ENCODE data around the gene NUP88.

Gene NUP88

DNA sequence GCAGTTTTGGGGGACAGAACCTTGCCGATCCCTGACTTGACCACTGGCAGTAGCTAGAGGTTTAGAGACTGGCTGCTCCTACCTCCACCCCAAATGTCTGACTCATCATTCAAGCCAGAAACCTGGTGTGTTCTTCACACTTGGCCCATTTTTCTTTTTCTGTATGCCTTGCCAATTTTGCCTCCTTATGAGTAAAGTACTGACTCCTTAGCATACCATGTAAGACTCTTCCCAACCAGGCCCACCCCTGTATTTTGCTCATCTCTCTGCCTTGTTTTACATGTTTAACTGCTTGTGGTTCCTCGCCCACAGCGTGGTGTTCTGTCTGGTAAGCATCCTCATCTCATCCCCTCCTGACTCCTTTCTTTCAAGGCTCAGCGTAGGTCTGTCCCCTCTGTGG lies 37.9 kb downstream of the NUP88 start:
- H3K36me3 Mint-ChIP-seq = peaks cover 57% of the 10 kb centered on the region
- H3K4me3 Mint-ChIP-seq = no peak overlapping the region
- peak; percentile 12 for ATAC-seq
- H3K9me3 Mint-ChIP-seq = no peaks in the 10 kb centered on the region
- H3K27ac Mint-ChIP-seq = no peak overlapping the region
- H3K27me3 Mint-ChIP-seq = no peaks in the 10 kb centered on the region
- H3K4me1 Mint-ChIP-seq = peaks cover 8% of the 10 kb centered on the region

DNA sequence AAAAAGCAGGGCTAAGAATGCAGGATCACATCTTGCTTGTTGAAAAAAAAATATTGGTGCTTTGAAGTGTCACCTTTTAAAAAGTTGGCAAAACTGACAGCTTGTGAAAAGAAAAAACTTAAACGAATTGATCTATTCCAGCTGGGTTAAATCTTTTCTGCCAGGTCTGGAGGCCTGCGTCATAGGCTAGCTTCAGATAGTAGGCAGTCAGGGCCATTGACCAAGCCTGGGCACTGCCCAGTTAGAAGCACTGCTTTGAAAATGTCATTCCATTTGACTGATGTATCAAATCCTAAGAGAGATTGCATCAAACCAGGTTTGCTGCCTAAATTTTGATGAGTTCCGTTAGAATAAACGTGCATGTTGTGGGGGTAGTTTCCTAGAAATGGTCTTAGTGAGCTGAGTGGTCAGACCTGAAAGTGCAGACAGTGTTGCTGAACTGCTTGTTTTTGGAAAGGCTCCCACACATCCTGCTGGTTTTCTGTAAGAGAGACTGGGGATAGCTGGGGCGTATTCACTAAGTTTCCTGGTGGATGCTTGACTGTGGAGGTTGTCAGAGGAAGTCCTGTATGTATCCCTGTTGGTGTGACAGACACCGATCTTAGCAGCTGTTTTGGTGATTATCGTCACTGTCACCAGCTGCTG lies 38.8 kb downstream of the NUP88 start:
- Mint-ChIP-seq H3K36me3 (peaks cover 54% of the 10 kb centered on the region), H3K9me3 (no peaks in the 10 kb centered on the region), H3K4me3 (no peak overlapping the region), H3K27ac (peak overlapping the region; percentile 31), H3K27me3 (no peaks in the 10 kb centered on the region), H3K4me1 (peaks cover 8% of the 10 kb centered on the region)
- ATAC-seq = no peak

DNA sequence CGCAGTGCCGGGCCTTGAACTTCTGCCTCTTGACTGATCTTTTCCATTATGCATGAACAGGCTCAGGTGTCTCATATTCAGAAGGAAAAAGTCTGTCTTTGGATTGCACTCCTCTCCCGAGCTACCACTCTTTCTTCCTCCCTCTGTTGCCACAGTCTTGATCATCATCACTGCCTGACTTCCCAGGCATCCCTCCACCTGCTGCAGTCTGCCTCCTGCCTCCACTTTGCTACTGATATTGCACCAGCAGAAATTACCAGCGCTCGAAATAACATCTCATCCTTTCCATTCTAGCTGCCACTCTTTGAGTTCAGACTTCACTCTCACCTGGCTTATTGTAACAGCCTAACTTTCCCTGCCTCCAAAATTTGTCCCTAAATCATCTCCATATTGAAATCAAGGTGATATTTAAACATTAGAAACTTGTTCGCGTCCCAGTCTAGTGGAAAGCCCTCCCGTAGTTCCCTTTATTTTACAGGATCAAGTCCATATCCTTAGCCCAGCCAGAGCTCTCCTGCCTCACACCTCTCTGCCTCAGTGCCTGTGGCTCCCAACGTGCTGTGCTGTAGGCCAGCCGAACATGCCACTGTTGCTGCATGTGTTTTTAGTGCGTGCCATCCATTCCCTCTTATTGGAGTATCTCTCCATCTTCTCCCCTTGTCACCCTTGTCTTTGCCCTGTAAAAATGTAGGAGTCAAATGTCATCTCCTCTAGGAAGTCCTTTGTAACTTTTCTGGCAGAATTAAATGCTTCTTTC lies 39.9 kb downstream of the NUP88 start:
- H3K9me3 Mint-ChIP-seq = no peaks in the 10 kb centered on the region
- no peak overlapping the region for H3K4me3 Mint-ChIP-seq
- peaks cover 60% of the 10 kb centered on the region for H3K36me3 Mint-ChIP-seq
- no peaks in the 10 kb centered on the region for H3K27me3 Mint-ChIP-seq
- no peak for ATAC-seq
- H3K27ac Mint-ChIP-seq = peak overlapping the region; percentile 31
- H3K4me1 Mint-ChIP-seq = peaks cover 8% of the 10 kb centered on the region

DNA sequence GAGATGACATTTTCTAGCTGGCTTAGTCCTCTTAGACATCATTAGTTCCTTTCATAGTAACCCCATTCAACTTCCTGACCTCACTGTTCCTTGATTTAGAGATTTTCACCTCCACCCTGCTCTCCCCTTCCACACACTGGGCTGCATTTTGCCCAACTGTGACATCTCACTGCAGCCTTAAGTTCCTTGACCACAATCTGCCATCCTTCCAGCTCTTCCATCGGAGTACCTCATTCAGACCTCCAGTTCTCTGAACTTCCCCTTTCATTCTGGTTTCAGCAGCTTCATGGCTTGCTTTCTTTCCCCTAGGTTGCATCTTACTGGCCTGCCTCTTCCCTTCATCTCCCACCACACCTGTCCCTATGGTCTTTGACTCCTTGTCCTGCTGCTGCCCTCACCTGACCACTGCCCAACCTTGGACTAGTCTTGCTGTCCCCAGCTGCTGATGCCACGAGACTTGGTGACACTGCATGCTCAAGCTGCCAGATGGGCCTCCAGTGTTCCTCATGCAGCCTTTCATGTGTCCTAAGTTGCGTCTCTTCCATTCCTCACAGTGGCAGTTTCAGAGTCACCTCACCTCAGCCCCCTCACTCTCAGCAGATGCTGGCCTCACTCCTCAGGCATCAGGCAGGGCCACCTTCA lies 40.8 kb downstream of the NUP88 start:
- peaks cover 63% of the 10 kb centered on the region for H3K36me3 Mint-ChIP-seq
- H3K4me1 Mint-ChIP-seq = peaks cover 10% of the 10 kb centered on the region
- no peaks in the 10 kb centered on the region for H3K9me3 Mint-ChIP-seq
- no peak overlapping the region for H3K4me3 Mint-ChIP-seq
- peak overlapping the region; percentile 31 for H3K27ac Mint-ChIP-seq
- no peaks in the 10 kb centered on the region for H3K27me3 Mint-ChIP-seq
- ATAC-seq = no peak

DNA sequence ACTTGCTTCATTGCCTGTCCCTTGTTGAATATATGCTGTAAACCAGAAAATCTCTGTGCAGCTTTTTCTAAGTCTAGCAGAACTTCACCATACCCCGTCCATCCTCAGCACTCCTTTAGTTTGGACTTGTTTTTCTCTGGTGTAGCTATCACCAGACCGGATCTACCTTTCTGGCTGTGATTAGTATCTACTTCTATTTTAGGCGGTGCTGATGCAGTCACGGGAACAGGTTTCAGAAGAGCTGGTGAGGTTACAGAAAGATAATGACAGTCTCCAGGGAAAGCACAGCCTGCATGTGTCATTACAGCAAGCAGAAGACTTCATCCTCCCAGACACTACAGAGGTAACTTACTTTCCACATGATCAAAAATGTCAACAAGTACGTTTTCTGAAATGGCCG lies 46.4 kb downstream of the NUP88 start:
- Mint-ChIP-seq H3K27me3 (no peaks in the 10 kb centered on the region), H3K4me1 (peaks cover 6% of the 10 kb centered on the region), H3K36me3 (peaks cover 54% of the 10 kb centered on the region), H3K4me3 (no peak overlapping the region), H3K27ac (peak overlapping the region; percentile 25), H3K9me3 (no peaks in the 10 kb centered on the region)
- peak; percentile 86 for ATAC-seq

DNA sequence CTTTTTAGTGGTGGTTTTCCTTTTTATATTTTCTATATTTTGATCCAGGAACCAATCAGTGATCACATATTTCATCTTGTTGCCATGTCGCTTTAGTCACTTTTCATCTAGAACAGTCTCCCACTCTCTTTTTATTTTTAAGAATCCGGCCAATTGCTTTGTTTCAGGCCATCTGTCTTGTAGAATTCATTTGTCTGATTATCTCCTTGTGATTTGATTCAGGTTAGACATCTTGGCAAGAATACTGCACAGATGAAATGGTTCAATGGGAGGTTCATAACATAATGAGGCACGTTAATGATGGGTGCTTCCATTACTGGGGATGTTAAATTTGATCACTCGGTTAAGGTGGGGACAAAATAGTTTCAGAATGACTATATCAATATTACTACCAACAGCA lies 49.1 kb downstream of the NUP88 start:
- H3K4me1 Mint-ChIP-seq = peaks cover 6% of the 10 kb centered on the region
- no peak overlapping the region for H3K4me3 Mint-ChIP-seq
- H3K27ac Mint-ChIP-seq = peak overlapping the region; percentile 44
- ATAC-seq = no peak
- H3K36me3 Mint-ChIP-seq = peaks cover 63% of the 10 kb centered on the region
- H3K9me3 Mint-ChIP-seq = no peaks in the 10 kb centered on the region
- no peaks in the 10 kb centered on the region for H3K27me3 Mint-ChIP-seq

DNA sequence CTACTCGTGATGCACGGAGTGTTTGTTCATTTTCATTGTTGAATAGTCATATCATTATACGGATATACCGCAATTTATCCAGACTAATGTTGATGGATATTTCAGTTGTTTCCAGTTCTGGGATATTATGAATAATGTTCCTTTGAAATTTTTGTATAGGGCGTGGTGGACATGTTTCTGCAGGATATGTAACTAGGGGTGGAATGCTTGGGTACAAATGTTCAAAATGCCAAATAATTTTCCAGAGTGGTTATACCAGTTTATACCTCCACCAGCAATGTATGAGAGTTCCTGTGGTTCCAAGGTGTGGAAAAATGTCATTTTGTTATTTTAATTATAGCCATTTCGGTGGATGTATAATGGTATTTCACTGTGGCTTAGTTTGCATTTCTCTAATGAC lies 53.6 kb downstream of the NUP88 start:
- no peak overlapping the region for H3K4me3 Mint-ChIP-seq
- peak overlapping the region; percentile 5 for H3K27ac Mint-ChIP-seq
- H3K27me3 Mint-ChIP-seq = no peaks in the 10 kb centered on the region
- peaks cover 78% of the 10 kb centered on the region for H3K36me3 Mint-ChIP-seq
- peaks cover 6% of the 10 kb centered on the region for H3K4me1 Mint-ChIP-seq
- ATAC-seq = no peak
- no peaks in the 10 kb centered on the region for H3K9me3 Mint-ChIP-seq

DNA sequence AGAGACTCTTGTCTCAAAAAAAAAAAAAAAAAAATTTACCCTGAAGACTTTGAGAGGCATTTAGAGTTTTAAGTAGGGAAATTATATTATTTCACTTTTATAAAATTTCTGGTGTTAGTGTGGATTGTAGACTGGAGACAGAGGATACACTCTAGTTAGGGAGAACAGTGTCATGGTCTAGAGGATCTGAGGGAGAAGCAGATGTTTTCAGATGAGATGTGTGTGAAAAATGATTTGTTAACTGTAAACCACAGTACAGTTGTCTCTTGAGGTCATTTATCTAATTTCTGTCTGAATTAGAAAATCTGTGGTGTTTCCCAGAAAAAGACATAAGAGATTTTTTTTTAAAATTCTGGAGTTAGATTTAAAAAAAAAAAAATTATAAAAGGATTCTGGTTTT lies 54.8 kb downstream of the NUP88 start:
- Mint-ChIP-seq H3K27ac (no peak overlapping the region), H3K4me1 (peaks cover 6% of the 10 kb centered on the region)
- ATAC-seq = no peak

DNA sequence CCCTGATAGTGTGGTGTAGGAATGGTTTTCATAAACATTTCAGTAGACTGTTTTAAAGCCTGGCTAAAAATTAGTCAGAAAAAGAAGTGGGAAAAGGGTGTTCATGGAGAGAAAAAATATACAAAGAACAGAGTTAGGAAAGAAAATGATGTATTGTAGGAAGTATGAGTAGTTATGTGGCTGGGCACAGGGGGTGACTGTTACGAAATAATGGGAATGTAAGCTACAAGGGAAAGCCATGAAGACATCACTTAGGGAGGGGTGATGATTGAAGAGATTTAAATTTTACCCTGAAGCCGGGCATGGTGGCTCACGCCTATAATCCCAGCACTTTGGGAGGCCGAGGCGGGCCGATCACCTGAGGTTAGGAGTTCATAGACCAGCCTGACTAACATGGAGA lies 55.3 kb downstream of the NUP88 start:
- no peaks in the 10 kb centered on the region for H3K9me3 Mint-ChIP-seq
- no peak for ATAC-seq
- H3K27me3 Mint-ChIP-seq = no peaks in the 10 kb centered on the region
- no peak overlapping the region for H3K4me3 Mint-ChIP-seq
- H3K4me1 Mint-ChIP-seq = peaks cover 6% of the 10 kb centered on the region
- H3K36me3 Mint-ChIP-seq = peaks cover 71% of the 10 kb centered on the region
- peak overlapping the region; percentile 54 for H3K27ac Mint-ChIP-seq

More for the DNA sequence above, 54.8 kb downstream of the NUP88 start:
- H3K36me3 Mint-ChIP-seq = peaks cover 77% of the 10 kb centered on the region
- no peaks in the 10 kb centered on the region for H3K27me3 Mint-ChIP-seq
- no peak overlapping the region for H3K4me3 Mint-ChIP-seq
- no peaks in the 10 kb centered on the region for H3K9me3 Mint-ChIP-seq

DNA sequence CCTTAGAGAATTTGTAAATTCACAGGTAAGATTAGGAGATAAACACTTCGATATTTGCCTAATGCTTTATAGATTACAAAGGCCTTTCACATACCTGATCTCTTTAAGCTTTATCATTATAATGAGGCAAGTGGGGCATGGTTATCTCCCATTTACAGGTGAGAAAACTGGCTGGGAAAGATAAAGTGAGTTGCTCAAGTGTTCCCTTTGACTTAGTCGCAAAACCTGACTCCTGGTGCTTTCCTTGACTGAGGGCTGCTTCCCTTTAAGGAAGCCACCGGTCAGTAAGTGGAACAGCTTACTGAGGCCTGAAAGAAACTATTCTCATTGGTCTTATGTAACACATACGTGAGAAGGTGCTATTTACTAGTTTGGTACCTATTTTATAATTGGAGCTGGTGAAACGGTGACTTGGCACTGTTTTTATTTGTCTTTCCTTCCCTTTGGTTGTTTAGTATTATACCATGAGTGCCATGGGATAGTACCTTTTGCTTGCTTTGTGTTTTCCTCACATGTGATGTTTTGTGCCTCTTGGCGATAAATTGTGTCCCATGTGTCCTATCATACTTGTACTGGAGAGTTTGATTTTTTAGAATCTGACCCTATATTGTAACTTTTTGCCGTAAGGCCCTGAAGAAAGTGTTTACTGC lies 57.2 kb downstream of the NUP88 start:
- peaks cover 6% of the 10 kb centered on the region for H3K4me1 Mint-ChIP-seq
- H3K27me3 Mint-ChIP-seq = no peaks in the 10 kb centered on the region
- H3K4me3 Mint-ChIP-seq = no peak overlapping the region
- ATAC-seq = no peak
- H3K36me3 Mint-ChIP-seq = peaks cover 65% of the 10 kb centered on the region
- no peak overlapping the region for H3K27ac Mint-ChIP-seq
- no peaks in the 10 kb centered on the region for H3K9me3 Mint-ChIP-seq

DNA sequence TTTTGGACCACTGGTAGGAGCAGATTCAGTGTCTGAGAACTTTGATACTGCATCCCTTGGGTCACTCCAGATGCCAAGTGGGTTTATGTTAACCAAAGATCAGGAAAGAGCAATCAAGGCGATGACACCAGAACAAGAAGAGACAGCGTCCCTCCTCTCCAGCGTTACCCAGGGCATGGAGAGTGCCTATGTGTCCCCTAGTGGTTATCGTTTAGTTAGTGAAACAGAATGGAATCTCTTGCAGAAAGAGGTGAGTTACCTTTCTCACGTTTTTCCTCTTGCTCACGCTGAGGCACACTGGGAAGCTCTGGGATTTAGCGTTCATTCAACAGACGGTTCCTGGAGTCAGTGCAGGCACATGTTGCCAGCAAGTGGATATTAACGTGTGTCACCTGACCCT lies 58.0 kb downstream of the NUP88 start:
- peaks cover 6% of the 10 kb centered on the region for H3K4me1 Mint-ChIP-seq
- H3K27ac Mint-ChIP-seq = no peak overlapping the region
- H3K36me3 Mint-ChIP-seq = peaks cover 69% of the 10 kb centered on the region
- H3K9me3 Mint-ChIP-seq = no peaks in the 10 kb centered on the region
- H3K4me3 Mint-ChIP-seq = no peak overlapping the region
- ATAC-seq = no peak
- H3K27me3 Mint-ChIP-seq = no peaks in the 10 kb centered on the region

DNA sequence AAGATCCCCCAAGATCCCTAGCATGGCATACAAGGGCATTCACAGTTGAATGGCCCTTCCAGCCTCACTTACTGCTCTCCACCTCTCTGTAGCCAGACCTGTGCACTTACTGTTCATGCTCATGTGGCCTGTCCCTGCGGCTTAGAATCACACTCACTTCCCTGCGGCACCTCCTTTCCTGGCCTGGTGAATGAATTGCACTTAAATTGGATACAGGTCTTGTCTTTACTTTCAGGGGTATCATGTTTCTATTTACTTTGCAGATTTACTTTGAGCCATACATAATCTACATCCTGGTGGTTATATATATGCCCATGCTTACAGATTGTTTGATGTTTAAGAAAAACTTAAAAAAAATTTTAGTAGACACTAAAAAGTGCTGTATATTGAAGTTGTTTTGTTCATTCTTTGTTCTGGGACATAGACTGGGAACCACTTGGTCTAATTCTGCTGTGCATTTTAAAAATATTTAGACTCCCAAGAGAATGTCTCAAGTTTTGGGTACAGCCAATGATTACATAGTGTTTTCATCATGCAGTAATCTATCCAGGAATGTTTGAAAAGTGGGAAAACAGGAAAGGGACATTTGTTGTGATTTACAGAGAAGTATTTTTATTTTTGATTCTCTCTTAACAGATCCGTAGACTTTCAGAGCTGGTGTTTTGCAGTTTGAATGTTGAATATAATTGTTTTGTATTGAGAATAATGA lies 63.9 kb downstream of the NUP88 start:
- H3K36me3 Mint-ChIP-seq = peaks cover 58% of the 10 kb centered on the region

DNA sequence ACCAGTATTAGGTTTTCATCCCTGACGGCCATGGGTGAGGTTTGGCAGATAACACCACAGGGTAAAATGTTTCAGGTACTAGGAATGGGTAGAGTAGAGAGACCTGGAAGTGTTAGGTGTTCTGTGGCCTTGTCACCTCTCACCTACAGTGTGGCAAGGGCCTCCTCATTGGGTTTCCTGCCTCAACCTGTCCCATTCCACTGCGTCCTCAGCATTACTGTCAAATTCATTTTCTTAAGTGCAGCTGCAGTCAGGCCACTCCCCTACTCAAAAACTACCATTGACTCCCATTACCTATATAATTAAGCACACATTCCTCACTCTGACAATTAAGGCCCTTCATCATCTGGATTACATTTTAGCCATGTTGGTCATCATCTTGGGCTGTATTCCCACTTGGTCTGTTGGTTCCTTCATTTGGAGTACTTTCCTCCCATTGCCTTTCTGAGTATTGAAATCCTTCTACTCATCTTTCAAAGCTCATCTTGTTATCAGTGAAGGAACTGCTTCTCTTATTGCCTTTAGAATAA lies 64.5 kb downstream of the NUP88 start:
- H3K27me3 Mint-ChIP-seq = no peaks in the 10 kb centered on the region
- peaks cover 57% of the 10 kb centered on the region for H3K36me3 Mint-ChIP-seq
- H3K9me3 Mint-ChIP-seq = no peaks in the 10 kb centered on the region
- no peaks in the 10 kb centered on the region for H3K4me1 Mint-ChIP-seq
- peak overlapping the region; percentile 4 for H3K27ac Mint-ChIP-seq
- ATAC-seq = no peak
- H3K4me3 Mint-ChIP-seq = no peak overlapping the region

More for the DNA sequence above, 63.9 kb downstream of the NUP88 start:
- no peaks in the 10 kb centered on the region for H3K27me3 Mint-ChIP-seq
- H3K4me1 Mint-ChIP-seq = no peaks in the 10 kb centered on the region
- H3K4me3 Mint-ChIP-seq = no peak overlapping the region
- peak overlapping the region; percentile 4 for H3K27ac Mint-ChIP-seq
- ATAC-seq = no peak
- H3K9me3 Mint-ChIP-seq = no peaks in the 10 kb centered on the region

DNA sequence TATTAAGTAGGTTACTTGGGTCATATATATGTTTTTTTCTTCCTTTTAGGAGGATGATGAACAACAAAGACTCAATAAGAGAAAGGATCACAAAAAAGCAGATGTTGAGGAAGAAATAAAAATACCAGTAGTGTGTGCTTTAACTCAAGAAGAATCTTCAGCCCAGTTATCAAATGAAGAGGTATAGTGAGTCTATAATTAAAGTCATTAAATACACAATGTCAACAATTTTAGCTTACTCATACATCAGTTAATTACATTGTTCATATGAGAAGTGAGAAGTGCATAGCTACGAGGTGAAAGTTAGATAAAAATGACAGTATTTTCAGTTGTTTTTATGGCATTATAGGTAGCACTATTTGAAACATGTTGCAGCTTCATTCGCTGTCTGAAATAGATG lies 65.2 kb downstream of the NUP88 start:
- Mint-ChIP-seq H3K36me3 (peaks cover 57% of the 10 kb centered on the region), H3K27ac (no peak overlapping the region), H3K27me3 (no peaks in the 10 kb centered on the region), H3K4me1 (no peaks in the 10 kb centered on the region), H3K4me3 (no peak overlapping the region), H3K9me3 (no peaks in the 10 kb centered on the region)
- no peak for ATAC-seq
